Neural cell (in vitro differentiated cells): ENCODE measurements around the gene MRGPRE. TPM values are rescaled to one million over a fixed set of nuclear protein-coding genes. Genes with fewer than 3 reads are reported as not detected.

Experiments used
- H2AFZ ChIP-seq: fragments of 200-600, 300-800 bp; sonication (generic), shearing (Covaris generic); 2 replicates; pipeline ENCODE4 v1.6.0; 2014; ENCODE audit warnings: low read depth, mild to moderate bottlenecking, antibody characterized with exemption, low read length, moderate library complexity
- H3F3A ChIP-seq: fragments of 200-600 bp; shearing (Covaris generic); 2 replicates; pipeline ENCODE4 v1.6.1; 2016; ENCODE audit warnings: mild to moderate bottlenecking, moderate library complexity, mixed read lengths, antibody characterized with exemption, low read length; ENCODE audit not compliant: insufficient read depth, poor library complexity, severe bottlenecking
- H3K27ac ChIP-seq: fragments of 200-600, 300-800 bp; sonication (generic), shearing (Covaris generic); 2 replicates; pipeline ENCODE4 v1.5.1; 2014; ENCODE audit warnings: mild to moderate bottlenecking, low read length, moderate library complexity
- H3K27me3 ChIP-seq: fragments of 300-800, 200-600 bp; sonication (generic), shearing (Covaris generic); 2 replicates; pipeline ENCODE4 v1.6.0; 2014; ENCODE audit warnings: mild to moderate bottlenecking, low read depth, low read length, moderate library complexity; ENCODE audit not compliant: insufficient read depth
- H3K36me3 ChIP-seq: fragments of 300-800, 200-600 bp; sonication (generic), shearing (Covaris generic); 2 replicates; pipeline ENCODE4 v1.5.1; 2014; ENCODE audit warnings: mild to moderate bottlenecking, antibody characterized with exemption, low read length, moderate library complexity; ENCODE audit not compliant: insufficient read depth
- H3K4me2 ChIP-seq: fragments of 300-800, 200-600 bp; sonication (generic), shearing (Covaris generic); 2 replicates; pipeline ENCODE4 v1.6.0; 2014; ENCODE audit warnings: mild to moderate bottlenecking, low read length
- H3K4me3 ChIP-seq: fragments of 300-800, 200-600 bp; sonication (generic), shearing (Covaris generic); 2 replicates; pipeline ENCODE4 v1.5.1; 2014; ENCODE audit warnings: mild to moderate bottlenecking, low read length, moderate library complexity
- H3K79me2 ChIP-seq: fragments of 200-600 bp; shearing (Covaris generic); replicated peaks from 2 replicates; pipeline ENCODE4 v1.6.0; 2014; ENCODE audit warnings: mild to moderate bottlenecking, low read length, moderate library complexity; ENCODE audit not compliant: insufficient read depth
- H3K9ac ChIP-seq: fragments of 300-800, 200-600 bp; sonication (generic), shearing (Covaris generic); 2 replicates; pipeline ENCODE4 v1.6.1; 2016; ENCODE audit warnings: mild to moderate bottlenecking, low read length, mixed read lengths
- H3K9me2 ChIP-seq: fragments of 200-600 bp; shearing (Covaris generic); 2 replicates; pipeline ENCODE4 v1.6.1; 2016; ENCODE audit warnings: mild to moderate bottlenecking, low read length, mixed read lengths; ENCODE audit not compliant: insufficient read depth
- H3K9me3 ChIP-seq: fragments of 200-600, 300-800 bp; sonication (generic), shearing (Covaris generic); 2 replicates; pipeline ENCODE4 v1.6.1; 2016; ENCODE audit warnings: mild to moderate bottlenecking, mixed run types, low read length, moderate library complexity, mixed read lengths
- H4K20me1 ChIP-seq: fragments of 200-600 bp; shearing (Covaris generic); 2 replicates; pipeline ENCODE4 v1.6.1; 2016; ENCODE audit warnings: mild to moderate bottlenecking, mixed run types; ENCODE audit not compliant: insufficient read depth
- CTCF ChIP-seq: fragments of 450-650 bp; IDR thresholded peaks from 2 replicates; pipeline ENCODE4 v1.5.1; 2014; ENCODE audit warnings: antibody characterized with exemption, mild to moderate bottlenecking, moderate library complexity; ENCODE audit not compliant: poor library complexity, severe bottlenecking
- EP300 ChIP-seq: fragments of 450-650 bp; conservative IDR thresholded peaks from 2 replicates; pipeline ENCODE4 v1.6.1; 2014; ENCODE audit warnings: antibody characterized with exemption, mild to moderate bottlenecking, moderate library complexity; ENCODE audit not compliant: poor library complexity, severe bottlenecking
- EZH2 ChIP-seq: fragments of 200-600, 300-800 bp; shearing (Covaris generic), sonication (generic); IDR thresholded peaks from 2 replicates; pipeline ENCODE4 v1.6.1; 2014; ENCODE audit warnings: antibody characterized with exemption, low read length, borderline replicate concordance, mild to moderate bottlenecking; ENCODE audit not compliant: insufficient read depth, poor library complexity, severe bottlenecking
- MXI1 ChIP-seq: fragments of 450-650 bp; conservative IDR thresholded peaks from 2 replicates; pipeline ENCODE4 v1.6.1; 2014; ENCODE audit warnings: antibody characterized with exemption, mild to moderate bottlenecking; ENCODE audit not compliant: poor library complexity, severe bottlenecking
- POLR2AphosphoS5 ChIP-seq: IDR thresholded peaks from 2 replicates; pipeline ENCODE4 v1.6.1; 2012
- RAD21 ChIP-seq: fragments of 450-650 bp; conservative IDR thresholded peaks from 2 replicates; pipeline ENCODE4 v1.6.1; 2014; ENCODE audit warnings: antibody characterized with exemption, mild to moderate bottlenecking, moderate library complexity
- REST ChIP-seq: IDR thresholded peaks from 2 replicates; pipeline ENCODE4 v1.6.1; 2012; ENCODE audit warnings: borderline replicate concordance
- SMC3 ChIP-seq: fragments of 450-650 bp; conservative IDR thresholded peaks from 2 replicates; pipeline ENCODE4 v1.6.1; 2014; ENCODE audit warnings: antibody characterized with exemption, mild to moderate bottlenecking, moderate library complexity; ENCODE audit not compliant: poor library complexity
- TAF1 ChIP-seq: IDR thresholded peaks from 2 replicates; pipeline ENCODE4 v1.6.1; 2012; ENCODE audit warnings: low read depth
- polyA plus RNA-seq: library from polyadenylated mRNA; depleted of rRNA; stranded (reverse); fragments of >200 nt; gene quantifications from 2 replicates; pipeline ENCODE4 v1.2.3, GENCODE V29; 2014

MRGPRE gene
- polyA plus RNA-seq, 1 donor from 2014 or later, result 0.28 TPM

GRCh38 chr11:3206156-3206921 lies 25.9 kb downstream of the MRGPRE start:
- no peak overlapping the region for H3K4me3 ChIP-seq
- H4K20me1 ChIP-seq, result no peaks in the 10 kb centered on the region
- no peaks in the 10 kb centered on the region for H3F3A ChIP-seq
- H3K9me3 ChIP-seq, result no peaks in the 10 kb centered on the region
- no peak overlapping the region for H3K4me2 ChIP-seq
- H3K9ac ChIP-seq, result no peak overlapping the region
- H3K79me2 ChIP-seq, result no peaks in the 10 kb centered on the region
- no peak overlapping the region for H3K27ac ChIP-seq
- H3K36me3 ChIP-seq, result no peaks in the 10 kb centered on the region
- no peaks in the 10 kb centered on the region for H3K9me2 ChIP-seq
- TF ChIP-seq TAF1 (no peak), EP300 (no peak), EZH2 (no peak), MXI1 (no peak), SMC3 (no peak), CTCF (no peak), REST (no peak), POLR2AphosphoS5 (no peak), RAD21 (no peak)
- H2AFZ ChIP-seq, result no peak overlapping the region
- H3K27me3 ChIP-seq, result peaks cover 25% of the 10 kb centered on the region

GRCh38 chr11:3205261-3206155 lies 26.7 kb downstream of the MRGPRE start:
- H3K9ac ChIP-seq, result no peak overlapping the region
- no peaks in the 10 kb centered on the region for H3K36me3 ChIP-seq
- H2AFZ ChIP-seq, result no peak overlapping the region
- H3K27ac ChIP-seq, result no peak overlapping the region
- no peak overlapping the region for H3K4me3 ChIP-seq
- H3K9me3 ChIP-seq, result no peaks in the 10 kb centered on the region
- H3K79me2 ChIP-seq, result no peaks in the 10 kb centered on the region
- H3K27me3 ChIP-seq, result peaks cover 25% of the 10 kb centered on the region
- H3K4me2 ChIP-seq, result no peak overlapping the region
- H3F3A ChIP-seq, result no peaks in the 10 kb centered on the region
- no peaks in the 10 kb centered on the region for H3K9me2 ChIP-seq
- H4K20me1 ChIP-seq, result no peaks in the 10 kb centered on the region
- TF ChIP-seq EZH2 (no peak), POLR2AphosphoS5 (no peak), MXI1 (no peak), TAF1 (no peak), SMC3 (no peak), REST (no peak), CTCF (no peak)
